Activated B cell treated with CpG ODN at 0.5 μM for 24 hours (primary cell): ENCODE results near the gene DCAF5. TPM values are rescaled to one million over a fixed set of nuclear protein-coding genes. Genes with fewer than 3 reads are reported as not detected.

Experiments used
- ATAC-seq: fragments of 200-7000 bp; cut with Tn5 transposase; one replicate; pipeline ENCODE4 v1.10.0; 2021; ENCODE audit warnings: low read depth, mild to moderate bottlenecking, moderate library complexity
- CTCF ChIA-PET: fragments of 350-600 bp; sonication (Branson Sonifier 250); formaldehyde crosslinking; loops from one replicate; lab custom pipeline; 2021; ENCODE audit warnings: antibody characterized with exemption; lab: Charles Lee
- POLR2A ChIA-PET: fragments of 350-600 bp; sonication (Branson Sonifier 250); formaldehyde crosslinking; loops from one replicate; lab custom pipeline; 2021; ENCODE audit warnings: antibody characterized with exemption; lab: Charles Lee
- DNase-seq: peaks from one replicate; pipeline ENCODE4 v3.0.0; 2022
- H3K27ac Mint-ChIP-seq: one replicate; pipeline ENCODE4 v1.8.0; 2020; ENCODE audit warnings: mixed read lengths
- H3K27me3 Mint-ChIP-seq: one replicate; pipeline ENCODE4 v1.8.0; 2021; ENCODE audit warnings: mixed read lengths
- H3K36me3 Mint-ChIP-seq: one replicate; pipeline ENCODE4 v1.8.0; 2021; ENCODE audit warnings: low read depth, mixed read lengths
- H3K4me1 Mint-ChIP-seq: one replicate; pipeline ENCODE4 v1.8.0; 2021; ENCODE audit warnings: mixed read lengths
- H3K4me3 Mint-ChIP-seq: one replicate; pipeline ENCODE4 v1.8.0; 2020; ENCODE audit warnings: mild to moderate bottlenecking, mixed read lengths
- H3K9me3 Mint-ChIP-seq: one replicate; pipeline ENCODE4 v1.8.0; 2020; ENCODE audit warnings: mixed read lengths
- intact Hi-C: fragments of 100-400 bp; cut with micrococcal nuclease; formaldehyde crosslinking; loops from one replicate; pipeline ENCODE4 v1.15.1; 2024
- total RNA-seq: library from RNA; stranded (reverse); gene quantifications from 2 replicates; pipeline ENCODE4 v1.2.3, GENCODE V29; 2022
- TF ChIP-seq, protein P1 (sequence below): fragments of 200-600 bp; IDR thresholded peaks from one replicate; pipeline ENCODE4 v1.8.0; 2022; ENCODE audit warnings: antibody characterized with exemption, mild to moderate bottlenecking

DCAF5 gene, protein sequence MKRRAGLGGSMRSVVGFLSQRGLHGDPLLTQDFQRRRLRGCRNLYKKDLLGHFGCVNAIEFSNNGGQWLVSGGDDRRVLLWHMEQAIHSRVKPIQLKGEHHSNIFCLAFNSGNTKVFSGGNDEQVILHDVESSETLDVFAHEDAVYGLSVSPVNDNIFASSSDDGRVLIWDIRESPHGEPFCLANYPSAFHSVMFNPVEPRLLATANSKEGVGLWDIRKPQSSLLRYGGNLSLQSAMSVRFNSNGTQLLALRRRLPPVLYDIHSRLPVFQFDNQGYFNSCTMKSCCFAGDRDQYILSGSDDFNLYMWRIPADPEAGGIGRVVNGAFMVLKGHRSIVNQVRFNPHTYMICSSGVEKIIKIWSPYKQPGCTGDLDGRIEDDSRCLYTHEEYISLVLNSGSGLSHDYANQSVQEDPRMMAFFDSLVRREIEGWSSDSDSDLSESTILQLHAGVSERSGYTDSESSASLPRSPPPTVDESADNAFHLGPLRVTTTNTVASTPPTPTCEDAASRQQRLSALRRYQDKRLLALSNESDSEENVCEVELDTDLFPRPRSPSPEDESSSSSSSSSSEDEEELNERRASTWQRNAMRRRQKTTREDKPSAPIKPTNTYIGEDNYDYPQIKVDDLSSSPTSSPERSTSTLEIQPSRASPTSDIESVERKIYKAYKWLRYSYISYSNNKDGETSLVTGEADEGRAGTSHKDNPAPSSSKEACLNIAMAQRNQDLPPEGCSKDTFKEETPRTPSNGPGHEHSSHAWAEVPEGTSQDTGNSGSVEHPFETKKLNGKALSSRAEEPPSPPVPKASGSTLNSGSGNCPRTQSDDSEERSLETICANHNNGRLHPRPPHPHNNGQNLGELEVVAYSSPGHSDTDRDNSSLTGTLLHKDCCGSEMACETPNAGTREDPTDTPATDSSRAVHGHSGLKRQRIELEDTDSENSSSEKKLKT
- total RNA-seq: 44.4 and 50.8 TPM in 2 replicates

DNA sequence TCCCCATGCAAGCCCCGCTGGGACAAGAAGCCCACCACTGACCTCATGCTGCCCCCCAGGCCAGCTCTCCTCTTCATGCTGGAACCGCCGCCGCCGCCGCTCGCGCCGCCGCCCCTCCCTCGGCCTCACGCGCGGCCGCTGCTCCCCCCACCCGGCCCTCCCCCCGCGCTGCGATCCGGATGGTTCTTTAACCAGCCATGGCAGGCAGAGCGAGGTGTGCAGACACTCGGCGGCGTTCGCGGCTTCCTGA, at the start of gene DCAF5:
Gene DCAF5 (minus strand): TSS at position 218 of the 250 bp plus-strand sequence. CDS start 141 bp downstream, at position 77.
- intact Hi-C loops: loop anchor here (1.0 to 5.0 kb wide), 8 partner anchors 38 to 1911 kb away; partner anchors contain the start of genes ATP6V1D, COX16, ERH and EXD2
- ChIA-PET CTCF (interaction anchor here (3.2 kb wide), 1 partner anchor 23 kb away, joined by 11 read pairs; no protein-coding TSS in a partner anchor), POLR2A (interaction anchor here (1.0 to 3.5 kb wide), 5 partner anchors 37 to 614 kb away, joined by 3 to 23 read pairs (median 5); partner anchors contain the start of genes ERH, EXD2, SLC39A9 and SRSF5)
- H3K27ac Mint-ChIP-seq: peak within 1 kb of the TSS; percentile 88
- H3K9me3 Mint-ChIP-seq: no peaks in the 10 kb centered on the region
- H3K4me1 Mint-ChIP-seq: peaks cover 30% of the 10 kb centered on the region
- TF ChIP-seq, protein P1, sequence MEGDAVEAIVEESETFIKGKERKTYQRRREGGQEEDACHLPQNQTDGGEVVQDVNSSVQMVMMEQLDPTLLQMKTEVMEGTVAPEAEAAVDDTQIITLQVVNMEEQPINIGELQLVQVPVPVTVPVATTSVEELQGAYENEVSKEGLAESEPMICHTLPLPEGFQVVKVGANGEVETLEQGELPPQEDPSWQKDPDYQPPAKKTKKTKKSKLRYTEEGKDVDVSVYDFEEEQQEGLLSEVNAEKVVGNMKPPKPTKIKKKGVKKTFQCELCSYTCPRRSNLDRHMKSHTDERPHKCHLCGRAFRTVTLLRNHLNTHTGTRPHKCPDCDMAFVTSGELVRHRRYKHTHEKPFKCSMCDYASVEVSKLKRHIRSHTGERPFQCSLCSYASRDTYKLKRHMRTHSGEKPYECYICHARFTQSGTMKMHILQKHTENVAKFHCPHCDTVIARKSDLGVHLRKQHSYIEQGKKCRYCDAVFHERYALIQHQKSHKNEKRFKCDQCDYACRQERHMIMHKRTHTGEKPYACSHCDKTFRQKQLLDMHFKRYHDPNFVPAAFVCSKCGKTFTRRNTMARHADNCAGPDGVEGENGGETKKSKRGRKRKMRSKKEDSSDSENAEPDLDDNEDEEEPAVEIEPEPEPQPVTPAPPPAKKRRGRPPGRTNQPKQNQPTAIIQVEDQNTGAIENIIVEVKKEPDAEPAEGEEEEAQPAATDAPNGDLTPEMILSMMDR: no peak
- ATAC-seq: no peak
- H3K36me3 Mint-ChIP-seq: peaks cover 27% of the 10 kb centered on the region
- peak within 1 kb of the TSS; percentile 95 for H3K4me3 Mint-ChIP-seq
- H3K27me3 Mint-ChIP-seq: no peaks in the 10 kb centered on the region
- no peak for DNase-seq

GRCh38 chr14:69199786-69200185, 46.9 kb upstream of the DCAF5 start:
- DNase-seq (no peak), ATAC-seq (no peak)
- ChIA-PET POLR2A (no interaction called here), CTCF (no interaction called here)
- Mint-ChIP-seq H3K4me1 (no peaks in the 10 kb centered on the region), H3K4me3 (no peak overlapping the region), H3K27me3 (no peaks in the 10 kb centered on the region), H3K9me3 (no peaks in the 10 kb centered on the region), H3K36me3 (peaks cover 6% of the 10 kb centered on the region), H3K27ac (no peak overlapping the region)
- TF ChIP-seq, protein P1: no peak
- intact Hi-C loops: no loop called here

GRCh38 chr14:69193721-69194120, 40.8 kb upstream of the DCAF5 start:
- Mint-ChIP-seq H3K27me3 (no peaks in the 10 kb centered on the region), H3K9me3 (no peaks in the 10 kb centered on the region), H3K4me1 (peaks cover 16% of the 10 kb centered on the region), H3K4me3 (no peak overlapping the region), H3K36me3 (peaks cover 9% of the 10 kb centered on the region), H3K27ac (no peak overlapping the region)
- CTCF ChIA-PET: no interaction called here
- ATAC-seq: no peak
- POLR2A ChIA-PET: no interaction called here
- DNase-seq: no peak
- TF ChIP-seq, protein P1: no peak
- intact Hi-C loops: no loop called here

GRCh38 chr14:69191340-69192111, 38.6 kb upstream of the DCAF5 start, which contains the start of gene EXD2:
Gene EXD2 (plus strand): TSS chr14:69191498. CDS start chr14:69209471, 17,973 bp downstream.
- POLR2A ChIA-PET: interaction anchor here (0.6 to 2.0 kb wide), 5 partner anchors 39 to 575 kb away, joined by 3 to 23 read pairs (median 6); partner anchors contain the start of genes DCAF5, ERH, SLC39A9 and SRSF5
- Mint-ChIP-seq H3K36me3 (peaks cover 9% of the 10 kb centered on the region), H3K4me3 (peak within 1 kb of the TSS; percentile 93), H3K27ac (peak within 1 kb of the TSS; percentile 83), H3K9me3 (no peaks in the 10 kb centered on the region), H3K4me1 (peaks cover 16% of the 10 kb centered on the region), H3K27me3 (peaks cover 3% of the 10 kb centered on the region)
- CTCF ChIA-PET: interaction anchor here (2.4 kb wide), 1 partner anchor 62 kb away, joined by 6 read pairs; no protein-coding TSS in a partner anchor
- DNase-seq (peak; percentile 58), ATAC-seq (peak; percentile 84)
- TF ChIP-seq, protein P1: no peak
- intact Hi-C loops: loop anchor here (1.0 kb wide), 2 partner anchors 38 to 207 kb away; partner anchors contain the start of genes DCAF5, ERH and SLC39A9
